ENCODE data around the gene CHTOP.

GRCh38 chr1:153684892-153685291 is 51.0 kb downstream of the CHTOP start:
- TF ChIP-seq YY1 (tag by site-specific recombination; IDR thresholded peaks at IDR 0.05): no peak
- no peak for TF ChIP-seq ZNF423 (tag by site-specific recombination; IDR thresholded peaks at IDR 0.05)
- TF ChIP-seq CTCF (tag by site-specific recombination; IDR thresholded peaks at IDR 0.05): no peak
- TF ChIP-seq ZNF324 (tag by site-specific recombination; IDR thresholded peaks at IDR 0.05): no peak
- no peak for TF ChIP-seq ZBTB8A (tag by site-specific recombination; IDR thresholded peaks at IDR 0.05)
- no peak for TF ChIP-seq SETDB1 (IDR thresholded peaks at IDR 0.05; ENCODE audit: insufficient read length, low read length)
- no peak for TF ChIP-seq PATZ1 (tag by site-specific recombination; IDR thresholded peaks at IDR 0.05)
- TF ChIP-seq ZNF558 (tag by site-specific recombination; IDR thresholded peaks at IDR 0.05): no peak
- no peak for TF ChIP-seq SP7 (tag by site-specific recombination; IDR thresholded peaks at IDR 0.05)
- TF ChIP-seq SP2 (tag by site-specific recombination; IDR thresholded peaks at IDR 0.05): no peak
- TF ChIP-seq SALL2 (tag by site-specific recombination; IDR thresholded peaks at IDR 0.05; ENCODE audit: borderline replicate concordance): no peak
- TF ChIP-seq PRDM1 (tag by site-specific recombination; IDR thresholded peaks at IDR 0.05): no peak
